Smooth muscle cell (in vitro differentiated cells): ENCODE data around the gene GRIK3. TPM values are rescaled to one million over a fixed set of nuclear protein-coding genes. Genes with fewer than 3 reads are reported as not detected.

ENCODE experiments used
- DNase-seq: peaks from one replicate; lab custom pipeline; 2025; ENCODE audit not compliant: unreplicated experiment; lab: John Stamatoyannopoulos, UW
- H2AFZ ChIP-seq: fragments of 200-600 bp; sonication (generic); 2 replicates; pipeline ENCODE4 v1.6.0; 2016; ENCODE audit warnings: antibody characterized with exemption, low read depth, mild to moderate bottlenecking
- H3F3A ChIP-seq: fragments of 200-600 bp; sonication (generic); 2 replicates; pipeline ENCODE4 v1.6.0; 2017; ENCODE audit warnings: antibody characterized with exemption, low read depth
- H3K27ac ChIP-seq: fragments of 200-600 bp; sonication (generic); 2 replicates; pipeline ENCODE4 v1.5.1; 2016; ENCODE audit warnings: low read depth, mild to moderate bottlenecking
- H3K27me3 ChIP-seq: fragments of 200-600 bp; sonication (generic); 2 replicates; pipeline ENCODE4 v1.6.1; 2016; ENCODE audit warnings: low read depth, mild to moderate bottlenecking
- H3K36me3 ChIP-seq: fragments of 200-600 bp; sonication (generic); 2 replicates; pipeline ENCODE4 v1.5.1; 2016; ENCODE audit warnings: low read depth
- H3K4me1 ChIP-seq: fragments of 200-600 bp; sonication (generic); 2 replicates; pipeline ENCODE4 v1.5.1; 2016; ENCODE audit warnings: low read depth
- H3K4me2 ChIP-seq: fragments of 200-600 bp; sonication (generic); 2 replicates; pipeline ENCODE4 v1.6.0; 2016; ENCODE audit warnings: mild to moderate bottlenecking
- H3K4me3 ChIP-seq: fragments of 200-600 bp; sonication (generic); 2 replicates; pipeline ENCODE4 v1.5.1; 2016; ENCODE audit warnings: mild to moderate bottlenecking
- H3K79me2 ChIP-seq: fragments of 200-600 bp; sonication (generic); 2 replicates; pipeline ENCODE4 v1.6.0; 2016; ENCODE audit warnings: low read depth, mild to moderate bottlenecking
- H3K9ac ChIP-seq: fragments of 200-600 bp; sonication (generic); 2 replicates; pipeline ENCODE4 v1.6.0; 2016; ENCODE audit warnings: low read depth
- H3K9me3 ChIP-seq: fragments of 200-600 bp; sonication (generic); replicated peaks from 2 replicates; pipeline ENCODE4 v1.5.1; 2016; ENCODE audit warnings: low read depth
- H4K20me1 ChIP-seq: fragments of 200-600 bp; sonication (generic); 2 replicates; pipeline ENCODE4 v1.6.0; 2016; ENCODE audit warnings: low read depth
- CTCF ChIP-seq: fragments of 200-600 bp; sonication (generic); IDR thresholded peaks from 2 replicates; pipeline ENCODE4 v1.5.1; 2017; ENCODE audit warnings: borderline replicate concordance, mild to moderate bottlenecking, antibody characterized with exemption; ENCODE audit not compliant: insufficient read depth, poor library complexity, severe bottlenecking
- WGBS: methylation state at CpG from one replicate; pipeline ENCODE4 v1.1.7; 2016; ENCODE audit warnings: low lambda C conversion rate; 5-methylcytosine and 5-hydroxymethylcytosine counted together
- polyA plus RNA-seq: library from polyadenylated mRNA; unstranded; fragments of >200 nt; fragmentation: Nextera tagmentation; extraction: Ambion mirVana; gene quantifications from 2 replicates; pipeline ENCODE4 v1.2.1, GENCODE V29; 2016
- total RNA-seq: library from RNA; depleted of rRNA; stranded (reverse); fragments of >200 nt; gene quantifications from 2 replicates; pipeline ENCODE4 v1.2.3, GENCODE V29; 2014

GRIK3 gene
- total and polyA plus RNA-seq, 2 experiments from 2014 or later = 0.04 TPM; not detected in 1

- Histone ChIP-seq H3F3A (no peaks in the 10 kb centered on the region), H3K4me3 (no peak overlapping the region), H3K27me3 (peaks cover 3% of the 10 kb centered on the region), H3K4me1 (no peaks in the 10 kb centered on the region), H3K79me2 (no peaks in the 10 kb centered on the region), H3K4me2 (no peak overlapping the region), H4K20me1 (no peaks in the 10 kb centered on the region), H3K36me3 (no peaks in the 10 kb centered on the region), H3K9ac (no peak overlapping the region), H3K27ac (no peak overlapping the region), H3K9me3 (no peaks in the 10 kb centered on the region), H2AFZ (no peak overlapping the region)
- no peak for DNase-seq
- TF ChIP-seq CTCF = no peak
- 88% methylated on average over 9 of the region's 9 CpGs for WGBS
Measured at GRCh38 chr1:36890776-36891175, 143.5 kb downstream of the GRIK3 start.

- Histone ChIP-seq H3K9ac (no peak overlapping the region), H3K4me1 (no peaks in the 10 kb centered on the region), H3K79me2 (no peaks in the 10 kb centered on the region), H2AFZ (no peak overlapping the region), H3K4me2 (no peak overlapping the region), H3F3A (no peaks in the 10 kb centered on the region), H3K4me3 (no peak overlapping the region), H3K27me3 (no peaks in the 10 kb centered on the region), H3K27ac (no peak overlapping the region), H4K20me1 (no peaks in the 10 kb centered on the region), H3K9me3 (no peaks in the 10 kb centered on the region), H3K36me3 (no peaks in the 10 kb centered on the region)
- no peak for TF ChIP-seq CTCF
- 79% methylated on average over 7 of the region's 7 CpGs for WGBS
- DNase-seq = no peak
Measured at GRCh38 chr1:36889478-36890226, 144.7 kb downstream of the GRIK3 start.

GRCh38 chr1:36888811-36889477, 145.4 kb downstream of the GRIK3 start:
- H3K27me3 ChIP-seq = no peaks in the 10 kb centered on the region
- no peaks in the 10 kb centered on the region for H3K79me2 ChIP-seq
- H3K9me3 ChIP-seq = no peaks in the 10 kb centered on the region
- H3K9ac ChIP-seq = no peak overlapping the region
- no peaks in the 10 kb centered on the region for H3F3A ChIP-seq
- no peak overlapping the region for H3K27ac ChIP-seq
- DNase-seq = no peak
- H3K4me3 ChIP-seq = no peak overlapping the region
- WGBS = 85% methylated on average over 7 of the region's 7 CpGs
- H2AFZ ChIP-seq = no peak overlapping the region
- H4K20me1 ChIP-seq = no peaks in the 10 kb centered on the region
- H3K4me2 ChIP-seq = no peak overlapping the region
- TF ChIP-seq CTCF = no peak
- no peaks in the 10 kb centered on the region for H3K4me1 ChIP-seq
- no peaks in the 10 kb centered on the region for H3K36me3 ChIP-seq
